ENCODE data around the gene NT5DC2.

Gene NT5DC2

GRCh38 chr3:52512105-52512504, 21.6 kb downstream of the NT5DC2 start:
- TF ChIP-seq MYC (IDR thresholded peaks at IDR 0.05; ENCODE audit: low read depth, low read length) (no peak), POLR2A (IDR thresholded peaks at IDR 0.05; ENCODE audit: extremely low read depth, insufficient read length) (no peak), MAX (IDR thresholded peaks at IDR 0.05; ENCODE audit: low read depth, low read length) (no peak), CTCF (IDR thresholded peaks at IDR 0.05; ENCODE audit: low read depth, low read length) (no peak)
- H3K4me3 ChIP-seq (ENCODE audit: low read depth, low read length), result no peak overlapping the region
- no peak for DNase-seq (ENCODE audit: low read depth)

- no peak for DNase-seq (ENCODE audit: low read depth)
- no peak overlapping the region for H3K4me3 ChIP-seq (ENCODE audit: low read depth, low read length)
- TF ChIP-seq POLR2A (IDR thresholded peaks at IDR 0.05; ENCODE audit: extremely low read depth, insufficient read length) (no peak), MAX (IDR thresholded peaks at IDR 0.05; ENCODE audit: low read depth, low read length) (no peak), CTCF (IDR thresholded peaks at IDR 0.05; ENCODE audit: low read depth, low read length) (no peak), MYC (IDR thresholded peaks at IDR 0.05; ENCODE audit: low read depth, low read length) (no peak)
Measured at GRCh38 chr3:52511509-52511908, 22.1 kb downstream of the NT5DC2 start.

- TF ChIP-seq CTCF (IDR thresholded peaks at IDR 0.05; ENCODE audit: low read depth, low read length), result no peak
- TF ChIP-seq MYC (IDR thresholded peaks at IDR 0.05; ENCODE audit: low read depth, low read length), result no peak
- no peak for TF ChIP-seq MAX (IDR thresholded peaks at IDR 0.05; ENCODE audit: low read depth, low read length)
- no peak for TF ChIP-seq POLR2A (IDR thresholded peaks at IDR 0.05; ENCODE audit: extremely low read depth, insufficient read length)
- no peak overlapping the region for H3K4me3 ChIP-seq (ENCODE audit: low read depth, low read length)
- no peak for DNase-seq (ENCODE audit: low read depth)
Measured at GRCh38 chr3:52509753-52510328, 23.8 kb downstream of the NT5DC2 start.

- DNase-seq (ENCODE audit: low read depth), result no peak
- TF ChIP-seq POLR2A (IDR thresholded peaks at IDR 0.05; ENCODE audit: extremely low read depth, insufficient read length) (no peak), CTCF (IDR thresholded peaks at IDR 0.05; ENCODE audit: low read depth, low read length) (no peak), MYC (IDR thresholded peaks at IDR 0.05; ENCODE audit: low read depth, low read length) (no peak), MAX (IDR thresholded peaks at IDR 0.05; ENCODE audit: low read depth, low read length) (no peak)
Measured at GRCh38 chr3:52507359-52507758, 26.3 kb downstream of the NT5DC2 start.

GRCh38 chr3:52506266-52506966, 27.2 kb downstream of the NT5DC2 start:
- DNase-seq (ENCODE audit: low read depth), result no peak
- TF ChIP-seq MYC (IDR thresholded peaks at IDR 0.05; ENCODE audit: low read depth, low read length), result no peak
- no peak for TF ChIP-seq CTCF (IDR thresholded peaks at IDR 0.05; ENCODE audit: low read depth, low read length)
- TF ChIP-seq MAX (IDR thresholded peaks at IDR 0.05; ENCODE audit: low read depth, low read length), result no peak
- TF ChIP-seq POLR2A (IDR thresholded peaks at IDR 0.05; ENCODE audit: extremely low read depth, insufficient read length), result no peak
- H3K4me3 ChIP-seq (ENCODE audit: low read depth, low read length), result no peak overlapping the region

More at GRCh38 chr3:52507359-52507758, 26.3 kb downstream of the NT5DC2 start:
- no peak overlapping the region for H3K4me3 ChIP-seq (ENCODE audit: low read depth, low read length)
